ENCODE measurements around the gene NTM.
"Not testable (repeated sequence)": the region's sequence is repeated elsewhere in the genome, so short reads cannot be mapped to it uniquely, and the experiment has no call there.

NTM gene

GRCh38 chr11:132047167-132047566, 676.8 kb downstream of the NTM start:
- no peak for DNase-seq (ENCODE audit: low read depth)

- DNase-seq (ENCODE audit: low read depth): no peak
These were observed 677.6 kb downstream of the NTM start for GRCh38 chr11:132048040-132048439.

GRCh38 chr11:132049205-132049604, 678.8 kb downstream of the NTM start:
- no peak for DNase-seq (ENCODE audit: low read depth)

GRCh38 chr11:132050049-132050448, 679.6 kb downstream of the NTM start:
- no peak for DNase-seq (ENCODE audit: low read depth)

- no peak for DNase-seq (ENCODE audit: low read depth)
These were observed 680.3 kb downstream of the NTM start for GRCh38 chr11:132050577-132051165.

GRCh38 chr11:132051704-132052103, 681.3 kb downstream of the NTM start:
- no peak for DNase-seq (ENCODE audit: low read depth)

- DNase-seq (ENCODE audit: low read depth): no peak
These were observed 681.9 kb downstream of the NTM start for GRCh38 chr11:132052342-132052741.

GRCh38 chr11:132052904-132053303, 682.5 kb downstream of the NTM start:
- DNase-seq (ENCODE audit: low read depth): no peak

- DNase-seq (ENCODE audit: low read depth): no peak
These were observed 684.4 kb downstream of the NTM start for GRCh38 chr11:132054822-132055221.

- no peak for DNase-seq (ENCODE audit: low read depth)
These were observed 684.9 kb downstream of the NTM start for GRCh38 chr11:132055296-132055695.

GRCh38 chr11:132056689-132057088, 686.3 kb downstream of the NTM start:
- DNase-seq (ENCODE audit: low read depth): no peak

- no peak for DNase-seq (ENCODE audit: low read depth)
These were observed 686.9 kb downstream of the NTM start for GRCh38 chr11:132057266-132057665.

- no peak for DNase-seq (ENCODE audit: low read depth)
These were observed 687.9 kb downstream of the NTM start for GRCh38 chr11:132058211-132058772.

GRCh38 chr11:132060567-132060966, 690.2 kb downstream of the NTM start:
- DNase-seq (ENCODE audit: low read depth): no peak

- DNase-seq (ENCODE audit: low read depth): no peak
These were observed 691.6 kb downstream of the NTM start for GRCh38 chr11:132062031-132062430.

GRCh38 chr11:132062541-132062940, 692.1 kb downstream of the NTM start:
- DNase-seq (ENCODE audit: low read depth): no peak

GRCh38 chr11:132064987-132065620, 694.7 kb downstream of the NTM start:
- DNase-seq (ENCODE audit: low read depth): no peak

- DNase-seq (ENCODE audit: low read depth): no peak
These were observed 698.1 kb downstream of the NTM start for GRCh38 chr11:132068556-132068955.

- DNase-seq (ENCODE audit: low read depth): not testable (repeated sequence)
These were observed 699.2 kb downstream of the NTM start for GRCh38 chr11:132069593-132069992.

- DNase-seq (ENCODE audit: low read depth): not testable (repeated sequence)
These were observed 700.5 kb downstream of the NTM start for GRCh38 chr11:132070907-132071306.

- no peak for DNase-seq (ENCODE audit: low read depth)
These were observed 701.8 kb downstream of the NTM start for GRCh38 chr11:132072044-132072857.

- no peak for DNase-seq (ENCODE audit: low read depth)
These were observed 702.4 kb downstream of the NTM start for GRCh38 chr11:132072858-132073211.

GRCh38 chr11:132073787-132074186, 703.4 kb downstream of the NTM start:
- no peak for DNase-seq (ENCODE audit: low read depth)
